ENCODE results near the gene CITED2.
"Not testable (repeated sequence)": the region's sequence is repeated elsewhere in the genome, so short reads cannot be mapped to it uniquely, and the experiment has no call there.

The CITED2 gene

DNA sequence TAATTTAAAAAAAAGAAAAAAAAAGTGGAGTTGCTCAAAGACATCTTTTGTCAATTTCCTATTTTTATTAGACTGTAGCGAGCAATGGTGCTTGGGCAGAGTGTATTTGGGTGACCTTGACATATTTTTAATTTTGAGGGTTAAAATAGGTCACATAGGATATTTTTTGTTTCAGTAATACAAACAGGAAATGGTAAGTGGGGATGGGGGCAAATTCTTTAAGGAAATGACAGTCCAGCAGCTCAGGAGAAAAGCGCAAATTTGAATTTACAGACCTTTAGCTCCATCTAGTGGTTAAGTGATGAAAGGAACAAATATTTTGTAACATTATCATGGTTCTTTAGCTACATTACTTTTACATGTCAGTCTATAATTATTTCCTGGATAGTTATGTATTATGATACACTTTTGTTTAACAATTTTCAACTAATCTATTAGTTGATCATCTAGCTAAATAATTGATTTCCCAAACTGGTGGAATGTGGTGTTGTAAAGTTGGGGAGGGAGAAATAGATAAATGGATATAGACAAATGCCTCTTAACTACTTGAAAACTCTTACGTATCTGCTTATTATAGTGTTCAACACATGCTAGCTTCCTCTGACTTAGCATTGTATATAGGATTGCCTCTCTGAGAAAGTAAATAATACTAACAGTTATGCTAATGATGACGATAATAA, 10.0 kb downstream of the CITED2 start:
- TF ChIP-seq, protein P1, sequence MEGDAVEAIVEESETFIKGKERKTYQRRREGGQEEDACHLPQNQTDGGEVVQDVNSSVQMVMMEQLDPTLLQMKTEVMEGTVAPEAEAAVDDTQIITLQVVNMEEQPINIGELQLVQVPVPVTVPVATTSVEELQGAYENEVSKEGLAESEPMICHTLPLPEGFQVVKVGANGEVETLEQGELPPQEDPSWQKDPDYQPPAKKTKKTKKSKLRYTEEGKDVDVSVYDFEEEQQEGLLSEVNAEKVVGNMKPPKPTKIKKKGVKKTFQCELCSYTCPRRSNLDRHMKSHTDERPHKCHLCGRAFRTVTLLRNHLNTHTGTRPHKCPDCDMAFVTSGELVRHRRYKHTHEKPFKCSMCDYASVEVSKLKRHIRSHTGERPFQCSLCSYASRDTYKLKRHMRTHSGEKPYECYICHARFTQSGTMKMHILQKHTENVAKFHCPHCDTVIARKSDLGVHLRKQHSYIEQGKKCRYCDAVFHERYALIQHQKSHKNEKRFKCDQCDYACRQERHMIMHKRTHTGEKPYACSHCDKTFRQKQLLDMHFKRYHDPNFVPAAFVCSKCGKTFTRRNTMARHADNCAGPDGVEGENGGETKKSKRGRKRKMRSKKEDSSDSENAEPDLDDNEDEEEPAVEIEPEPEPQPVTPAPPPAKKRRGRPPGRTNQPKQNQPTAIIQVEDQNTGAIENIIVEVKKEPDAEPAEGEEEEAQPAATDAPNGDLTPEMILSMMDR (IDR thresholded peaks at IDR 0.05; ENCODE audit: insufficient read depth, low read depth, low read length, missing control alignments): peak; percentile 50
- H3K4me3 ChIP-seq (ENCODE audit: low read length): no peak overlapping the region
- peak; percentile 52 for DNase-seq (ENCODE audit: low read depth)

DNA sequence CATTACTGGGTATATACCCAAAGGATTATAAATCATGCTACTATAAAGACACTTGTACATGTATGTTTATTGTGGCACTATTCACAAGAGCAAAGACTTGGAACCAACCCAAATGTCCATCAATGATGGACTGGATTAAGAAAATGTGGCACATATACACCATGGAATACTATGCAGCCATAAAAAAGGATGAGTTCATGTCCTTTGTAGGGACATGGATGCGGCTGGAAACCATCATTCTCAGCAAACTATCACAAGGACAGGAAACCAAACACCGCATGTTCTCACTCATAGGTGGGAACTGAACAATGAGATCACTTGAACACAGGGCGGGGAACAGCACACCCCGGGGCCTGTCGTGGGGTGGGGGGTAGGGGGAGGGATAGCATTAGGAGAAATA, 10.7 kb downstream of the CITED2 start:
- H3K4me3 ChIP-seq (ENCODE audit: low read length); DNase-seq (ENCODE audit: low read depth): not testable (repeated sequence)

DNA sequence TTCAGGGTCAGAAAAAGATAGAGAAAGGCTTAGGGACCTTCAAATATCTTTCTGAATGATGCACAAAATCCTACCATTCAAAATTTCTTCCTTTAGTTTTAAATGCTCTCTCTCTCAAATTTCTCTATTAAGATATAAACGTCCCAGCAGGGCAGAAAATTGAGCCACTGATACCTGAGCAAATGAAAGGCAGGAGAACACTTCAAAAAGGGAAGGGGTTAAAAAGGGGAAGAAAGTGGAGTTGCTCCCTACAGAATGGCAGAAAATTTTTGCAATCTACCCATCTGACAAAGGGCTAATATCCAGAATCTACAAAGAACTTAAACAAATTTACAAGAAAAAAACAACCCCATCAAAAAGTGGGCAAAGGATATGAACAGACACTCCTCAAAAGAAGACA, 11.3 kb downstream of the CITED2 start:
- H3K4me3 ChIP-seq (ENCODE audit: low read length); DNase-seq (ENCODE audit: low read depth): not testable (repeated sequence)

DNA sequence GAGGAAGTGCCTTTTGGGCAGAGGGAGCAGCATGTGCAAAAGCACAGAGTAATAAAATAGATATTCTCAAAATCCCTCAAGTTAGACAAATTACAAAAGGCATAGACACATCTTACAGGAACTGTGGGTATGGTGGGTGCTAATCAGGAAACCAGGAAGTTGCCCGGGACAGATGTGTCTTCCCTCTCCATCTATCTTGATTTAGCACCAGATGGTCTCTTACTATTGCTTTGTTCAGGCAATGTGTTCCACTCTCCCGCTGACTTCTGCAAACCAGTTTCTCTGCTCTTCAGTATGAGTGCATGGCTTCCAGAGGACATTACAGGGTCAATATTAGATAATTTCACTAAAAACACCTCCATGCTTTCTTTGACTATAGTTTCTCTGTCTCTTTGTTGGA, 13.2 kb downstream of the CITED2 start:
- TF ChIP-seq, protein P1 (IDR thresholded peaks at IDR 0.05; ENCODE audit: insufficient read depth, low read depth, low read length, missing control alignments): no peak
- H3K4me3 ChIP-seq (ENCODE audit: low read length): no peak overlapping the region
- no peak for DNase-seq (ENCODE audit: low read depth)

DNA sequence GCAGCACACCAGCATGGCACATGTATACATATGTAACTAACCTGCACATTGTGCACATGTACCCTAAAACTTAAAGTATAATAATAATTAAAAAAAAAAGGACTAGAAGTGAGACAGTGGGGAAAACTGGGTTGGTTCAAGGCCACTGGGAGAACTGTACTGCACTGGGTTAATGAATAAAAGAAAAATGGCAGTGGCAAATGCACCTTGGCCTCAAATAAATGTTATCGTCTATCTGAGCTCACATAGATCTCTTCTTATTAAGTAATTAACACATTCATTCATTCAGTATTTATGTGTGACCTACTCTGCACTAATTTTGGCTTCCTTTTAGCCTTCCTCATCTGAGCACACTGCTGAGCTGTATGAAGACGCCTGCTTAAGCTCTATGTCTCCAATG, 17.5 kb downstream of the CITED2 start:
- DNase-seq (ENCODE audit: low read depth): no peak
- no peak overlapping the region for H3K4me3 ChIP-seq (ENCODE audit: low read length)
- TF ChIP-seq, protein P1 (IDR thresholded peaks at IDR 0.05; ENCODE audit: insufficient read depth, low read depth, low read length, missing control alignments): no peak

DNA sequence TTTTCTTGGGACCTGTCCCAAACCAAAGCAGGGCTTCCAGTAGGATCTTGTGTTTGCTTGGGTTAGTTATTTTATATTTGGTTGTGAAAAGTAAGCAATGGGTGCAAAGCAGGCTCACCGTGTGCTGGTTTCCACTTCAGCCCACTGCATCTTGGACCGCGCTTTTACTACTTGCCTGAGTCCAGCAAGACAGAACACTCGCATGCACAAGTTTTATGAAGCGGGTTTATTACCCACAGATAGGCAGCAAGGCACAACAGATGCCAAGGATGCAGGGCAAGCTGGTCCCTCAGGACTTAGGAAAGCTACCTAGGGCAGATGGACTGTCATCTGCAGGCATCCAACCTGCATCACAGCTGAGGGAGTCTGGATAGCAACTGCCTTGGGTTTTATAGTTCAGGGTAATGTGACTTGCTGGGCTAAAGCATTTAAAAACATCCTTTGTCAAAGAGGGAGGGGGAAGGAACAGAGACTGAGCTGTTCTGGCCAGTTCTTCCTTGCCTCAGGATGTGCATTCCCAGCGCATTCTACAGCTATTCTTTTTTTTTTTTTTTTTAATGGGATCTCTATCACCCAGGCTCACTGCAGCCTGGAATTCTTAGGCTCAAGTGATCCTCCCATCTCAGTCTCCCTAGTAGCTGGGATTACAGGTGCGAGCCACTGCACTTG, 18.5 kb downstream of the CITED2 start:
- no peak for DNase-seq (ENCODE audit: low read depth)
- H3K4me3 ChIP-seq (ENCODE audit: low read length): no peak overlapping the region
- TF ChIP-seq, protein P1 (IDR thresholded peaks at IDR 0.05; ENCODE audit: insufficient read depth, low read depth, low read length, missing control alignments): no peak

DNA sequence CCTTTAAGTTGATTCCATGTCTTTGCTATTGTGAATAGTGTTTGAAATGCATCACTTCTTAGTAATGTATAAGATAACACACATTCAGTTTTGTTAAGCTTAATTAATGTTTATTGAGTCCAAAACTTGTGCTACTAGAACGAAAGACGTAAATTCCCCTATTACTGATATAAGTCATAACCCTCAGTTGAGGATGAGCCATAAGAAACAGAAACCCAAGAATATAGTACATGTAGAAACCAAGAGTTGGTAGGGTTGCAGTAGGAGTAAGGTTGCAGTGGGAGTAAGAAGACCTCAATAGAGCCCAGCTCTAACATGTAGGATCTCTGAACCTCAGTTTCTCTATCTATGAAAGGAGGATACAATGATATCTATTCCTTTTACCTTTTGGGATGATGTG, 19.3 kb downstream of the CITED2 start:
- no peak for DNase-seq (ENCODE audit: low read depth)
- H3K4me3 ChIP-seq (ENCODE audit: low read length): no peak overlapping the region
- TF ChIP-seq, protein P1 (IDR thresholded peaks at IDR 0.05; ENCODE audit: insufficient read depth, low read depth, low read length, missing control alignments): no peak

DNA sequence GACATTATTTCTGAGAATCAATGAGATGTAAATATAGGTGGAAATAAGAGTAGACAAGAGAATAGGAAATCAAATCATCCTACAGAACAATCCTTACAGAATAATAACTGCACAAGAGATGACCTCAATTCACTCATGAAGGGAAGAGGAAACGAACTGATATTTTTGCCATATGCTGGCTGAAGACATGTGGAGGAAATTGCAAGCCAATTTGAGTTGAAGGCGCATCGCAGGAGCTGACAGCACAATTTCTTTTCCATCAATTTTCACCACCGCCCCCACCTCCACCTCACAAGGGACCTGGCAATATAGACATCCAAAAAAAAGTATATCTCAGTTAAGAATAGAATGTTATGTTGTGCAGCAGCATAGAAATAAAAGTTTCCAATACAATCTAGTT, 20.3 kb downstream of the CITED2 start:
- TF ChIP-seq, protein P1 (IDR thresholded peaks at IDR 0.05; ENCODE audit: insufficient read depth, low read depth, low read length, missing control alignments): no peak
- DNase-seq (ENCODE audit: low read depth): no peak
- H3K4me3 ChIP-seq (ENCODE audit: low read length): no peak overlapping the region

Data from epithelial cell of esophagus (primary cell).